Transverse colon (tissue), 4 donors: ENCODE measurements around the gene SASH1.

ENCODE experiments used
- CTCF ChIP-seq, 5 experiments: fragments of 200-600 bp in 3 of 5; fragments of 450-650 bp in 2 of 5; sonication (generic) in 3 of 5; IDR thresholded peaks; 1 replicate in 2 of 5; 2 replicates in 3 of 5; pipeline ENCODE4 v1.5.1; 2016 to 2017; ENCODE audit warnings: antibody characterized with exemption in 5 of 5, inconsistent platforms in 3 of 5, mild to moderate bottlenecking in 2 of 5, moderate library complexity in 1 of 5
- POLR2A ChIP-seq: fragments of 450-650 bp; IDR thresholded peaks from one replicate; pipeline ENCODE4 v1.6.1; 2016; ENCODE audit warnings: antibody characterized with exemption, mild to moderate bottlenecking, moderate library complexity
- POLR2AphosphoS5 ChIP-seq, 3 donors: sonication (generic); formaldehyde crosslinking; IDR thresholded peaks; one replicate each; pipeline ENCODE4 v1.6.1; 2016; ENCODE audit warnings: antibody characterized with exemption in 3 of 3

- TF ChIP-seq CTCF (IDR thresholded peaks at IDR 0.05) (no peak), POLR2AphosphoS5 (IDR thresholded peaks at IDR 0.05) (no peak), POLR2A (no peak)
Observed at GRCh38 chr6:148303616-148304015, 39.0 kb upstream of the SASH1 start.
